HG03045 (cell line): ENCODE measurements around the gene NIPAL3.
A peak's percentile ranks its signal among the peaks of the same experiment; 100 is the strongest.

Experiments used
- ATAC-seq: cut with Tn5 transposase; IDR thresholded peaks from one replicate; pipeline ENCODE4 v1.9.1; 2021; ENCODE audit warnings: mild to moderate bottlenecking, moderate library complexity; ENCODE audit not compliant: unreplicated experiment

Gene NIPAL3

GRCh38 chr1:24415334-24415909 lies at the start of gene NIPAL3:
TSS of gene NIPAL3 (plus strand) at chr1:24415802. CDS start at chr1:24419548, 3,746 bp downstream.
- peak; percentile 94 for ATAC-seq

GRCh38 chr1:24366707-24367106 lies 48.9 kb upstream of the NIPAL3 start:
- no peak for ATAC-seq

- ATAC-seq: no peak
Measured at GRCh38 chr1:24369199-24369598, 46.4 kb upstream of the NIPAL3 start.

- no peak for ATAC-seq
Measured at GRCh38 chr1:24369801-24370200, 45.8 kb upstream of the NIPAL3 start.

- no peak for ATAC-seq
Measured at GRCh38 chr1:24373044-24373443, 42.6 kb upstream of the NIPAL3 start.

GRCh38 chr1:24373710-24374109 lies 41.9 kb upstream of the NIPAL3 start:
- no peak for ATAC-seq

- ATAC-seq: no peak
Measured at GRCh38 chr1:24374891-24375786, 40.5 kb upstream of the NIPAL3 start.

GRCh38 chr1:24379733-24380315 lies 35.8 kb upstream of the NIPAL3 start:
- ATAC-seq: no peak

- ATAC-seq: no peak
Measured at GRCh38 chr1:24380508-24380907, 35.1 kb upstream of the NIPAL3 start.

GRCh38 chr1:24381256-24381655 lies 34.3 kb upstream of the NIPAL3 start:
- ATAC-seq: no peak

- ATAC-seq: no peak
Measured at GRCh38 chr1:24382165-24382577, 33.4 kb upstream of the NIPAL3 start.

GRCh38 chr1:24383381-24383940 lies 32.1 kb upstream of the NIPAL3 start:
- no peak for ATAC-seq

GRCh38 chr1:24384251-24385090 lies 31.1 kb upstream of the NIPAL3 start:
- no peak for ATAC-seq

GRCh38 chr1:24385160-24385940 lies 30.3 kb upstream of the NIPAL3 start:
- no peak for ATAC-seq

- ATAC-seq: no peak
Measured at GRCh38 chr1:24386241-24386640, 29.4 kb upstream of the NIPAL3 start.

GRCh38 chr1:24386931-24387330 lies 28.7 kb upstream of the NIPAL3 start:
- ATAC-seq: no peak

- ATAC-seq: no peak
Measured at GRCh38 chr1:24387636-24388175, 27.9 kb upstream of the NIPAL3 start.

- ATAC-seq: no peak
Measured at GRCh38 chr1:24388331-24388885, 27.2 kb upstream of the NIPAL3 start.

GRCh38 chr1:24389231-24389678 lies 26.3 kb upstream of the NIPAL3 start:
- no peak for ATAC-seq
